A549 treated with CORT108297 at 1 μM for 4 hours (cell line): ENCODE data around the gene MAPK4. TPM values are rescaled to one million over a fixed set of nuclear protein-coding genes. Genes with fewer than 3 reads are reported as not detected.

Experiments
- total RNA-seq: library from RNA; stranded (reverse); fragments of 200-300 nt; extraction: Qiagen RNA extraction; gene quantifications from 5 replicates; pipeline ENCODE4 v1.2.3, GENCODE V29; 2022

Gene MAPK4
- total RNA-seq: 0.08 to 0.11 TPM (median 0.09 TPM) in 5 replicates

GRCh38 chr18:50559752-50560680 lies at the start of gene MAPK4:
MAPK4 (plus strand) TSS chr18:50560087; CDS start chr18:50663959, 103,872 bp downstream.

Other genes with a start within 250 kb of the MAPK4 start
- 11.4 to 14.9 TPM (median 12.0 TPM) in 5 replicates for gene SKA1, start 185.0 kb upstream of the MAPK4 start, total RNA-seq